Lung (tissue), 12 donors: ENCODE data around the gene MALT1. TPM values are rescaled to one million over a fixed set of nuclear protein-coding genes. Genes with fewer than 3 reads are reported as not detected.

Source experiments
- ATAC-seq: fragments of 200-7000 bp; cut with Tn5 transposase; one replicate; pipeline ENCODE4 v1.9.1; 2020; ENCODE audit warnings: moderate number of reproducible peaks; ENCODE audit not compliant: insufficient read depth, low FRiP score
- DNase-seq, 3 donors: peaks; one replicate each; pipeline ENCODE4 v3.0.0-alpha.2; 2013 to 2017
- H3K27ac ChIP-seq, 2 donors: one replicate each; pipeline ENCODE4 v1.5.1; 2013; ENCODE audit warnings: mild to moderate bottlenecking in 2 of 2, moderate library complexity in 2 of 2, control low read depth in 1 of 2, inconsistent platforms in 1 of 2, low read depth in 1 of 2, low read length in 1 of 2
- H3K27me3 ChIP-seq, 3 donors: one replicate each; pipeline ENCODE4 v1.5.1; 2013; ENCODE audit warnings: low read length in 2 of 3; ENCODE audit not compliant: control insufficient read depth in 3 of 3, insufficient read depth in 3 of 3
- H3K36me3 ChIP-seq, 4 donors: one replicate each; pipeline ENCODE4 v1.5.1; 2013; ENCODE audit warnings: low read length in 4 of 4, mild to moderate bottlenecking in 1 of 4, moderate library complexity in 1 of 4; ENCODE audit not compliant: control insufficient read depth in 4 of 4, insufficient read depth in 4 of 4
- H3K4me1 ChIP-seq, 5 donors: one replicate each; pipeline ENCODE4 v1.5.1; 2013; ENCODE audit warnings: low read length in 5 of 5, mild to moderate bottlenecking in 2 of 5, moderate library complexity in 1 of 5; ENCODE audit not compliant: control insufficient read depth in 5 of 5, insufficient read depth in 5 of 5
- H3K4me3 ChIP-seq: one replicate; pipeline ENCODE4 v1.5.1; 2013; ENCODE audit warnings: mild to moderate bottlenecking, control low read depth, moderate library complexity
- H3K9ac ChIP-seq, 2 donors: one replicate each; pipeline ENCODE4 v1.5.1; 2013; ENCODE audit warnings: low read length in 2 of 2, control low read depth in 1 of 2; ENCODE audit not compliant: insufficient read depth in 1 of 2
- H3K9me3 ChIP-seq, 4 donors: one replicate each; pipeline ENCODE4 v1.5.1; 2013; ENCODE audit warnings: low read length in 3 of 4, mild to moderate bottlenecking in 1 of 4, moderate library complexity in 1 of 4; ENCODE audit not compliant: control insufficient read depth in 4 of 4, insufficient read depth in 3 of 4
- WGBS, 2 donors: extraction: QIAGEN DNeasy Blood & Tissue Kit; methylation state at CpG; one replicate each; pipeline ENCODE4 v1.1.7; 2013; 5-methylcytosine and 5-hydroxymethylcytosine counted together
- polyA plus RNA-seq, 2 donors: library from polyadenylated mRNA; stranded (reverse); fragments of 200-250 nt; gene quantifications; one replicate each; pipeline ENCODE4 v1.2.1, GENCODE V29; 2013
- total RNA-seq, 2 donors: library from RNA; depleted of rRNA in 1 of 2; stranded (reverse); fragments of >200 nt in 1 of 2; gene quantifications; one replicate each; pipeline ENCODE4 v1.2.1, GENCODE V29; 2014 to 2021
- TF ChIP-seq, protein P1 (sequence below): IDR thresholded peaks from 2 replicates; pipeline ENCODE4 v1.5.1; 2012; ENCODE audit warnings: mild to moderate bottlenecking; ENCODE audit errors: control extremely low read depth, extremely low read depth
- donor health status: control.
- donor health status: control.
- donor health status: Bipolar disorder and iron deficiency.
- donor health status: healthy.
- donor health status: DM: yes; HTN: yes; CAD: no.

MALT1 gene
- total and polyA plus RNA-seq, 4 donors: 6.1 to 35.6 (median 12.9) TPM

DNA sequence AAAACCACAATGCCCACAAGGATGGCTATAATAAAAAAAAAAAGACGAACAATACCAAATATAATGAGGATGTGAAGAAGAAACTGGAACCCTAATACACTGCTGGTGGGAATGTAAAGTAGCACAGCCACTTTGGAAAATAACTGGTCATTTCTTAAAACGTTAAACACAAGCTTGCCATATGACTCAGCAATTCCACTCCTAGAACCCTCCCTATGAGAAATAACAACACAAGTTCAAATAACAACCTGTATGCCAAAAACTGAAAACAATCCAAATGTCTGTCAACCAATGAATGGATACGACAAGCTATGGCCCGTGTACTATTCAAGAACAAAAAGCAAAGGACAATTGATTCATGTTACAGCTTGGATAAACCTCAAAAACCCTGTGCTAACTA lies 35.4 kb upstream of the MALT1 start:
- Histone ChIP-seq H3K4me1 (no peaks in the 10 kb centered on the region), H3K4me3 (no peak overlapping the region), H3K27ac (no peak overlapping the region), H3K36me3 (no peaks in the 10 kb centered on the region), H3K9ac (no peak overlapping the region), H3K9me3 (peaks cover 0 to 2% (median 0%) of the 10 kb centered on the region in 4 donors), H3K27me3 (no peaks in the 10 kb centered on the region)
- WGBS, 2 donors: 35 to 39% methylated on average over 4 of the region's 4 CpGs
- TF ChIP-seq, protein P1, sequence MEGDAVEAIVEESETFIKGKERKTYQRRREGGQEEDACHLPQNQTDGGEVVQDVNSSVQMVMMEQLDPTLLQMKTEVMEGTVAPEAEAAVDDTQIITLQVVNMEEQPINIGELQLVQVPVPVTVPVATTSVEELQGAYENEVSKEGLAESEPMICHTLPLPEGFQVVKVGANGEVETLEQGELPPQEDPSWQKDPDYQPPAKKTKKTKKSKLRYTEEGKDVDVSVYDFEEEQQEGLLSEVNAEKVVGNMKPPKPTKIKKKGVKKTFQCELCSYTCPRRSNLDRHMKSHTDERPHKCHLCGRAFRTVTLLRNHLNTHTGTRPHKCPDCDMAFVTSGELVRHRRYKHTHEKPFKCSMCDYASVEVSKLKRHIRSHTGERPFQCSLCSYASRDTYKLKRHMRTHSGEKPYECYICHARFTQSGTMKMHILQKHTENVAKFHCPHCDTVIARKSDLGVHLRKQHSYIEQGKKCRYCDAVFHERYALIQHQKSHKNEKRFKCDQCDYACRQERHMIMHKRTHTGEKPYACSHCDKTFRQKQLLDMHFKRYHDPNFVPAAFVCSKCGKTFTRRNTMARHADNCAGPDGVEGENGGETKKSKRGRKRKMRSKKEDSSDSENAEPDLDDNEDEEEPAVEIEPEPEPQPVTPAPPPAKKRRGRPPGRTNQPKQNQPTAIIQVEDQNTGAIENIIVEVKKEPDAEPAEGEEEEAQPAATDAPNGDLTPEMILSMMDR: no peak
- DNase-seq: no peak
- no peak for ATAC-seq

DNA sequence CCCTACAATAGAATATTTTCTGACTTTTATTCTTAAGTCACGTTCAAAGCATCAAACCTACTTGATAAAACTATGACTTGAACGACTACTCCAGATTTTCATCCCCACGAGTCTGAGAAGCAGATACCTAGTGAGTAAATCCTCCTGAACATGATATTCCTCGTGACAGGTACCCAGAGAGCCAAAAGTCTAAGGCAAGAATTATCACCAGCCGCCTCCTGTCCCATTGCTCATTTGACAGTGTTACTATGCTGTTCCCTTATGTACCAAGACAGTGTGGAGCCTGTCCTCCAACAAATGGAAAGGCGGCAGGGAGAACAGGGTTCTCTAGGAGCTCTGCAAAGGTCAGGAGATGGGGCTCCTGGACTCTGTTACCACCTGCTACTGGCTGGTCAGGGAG lies 34.1 kb upstream of the MALT1 start:
- H3K36me3 ChIP-seq: no peaks in the 10 kb centered on the region
- TF ChIP-seq, protein P1: no peak
- no peak overlapping the region for H3K27ac ChIP-seq
- H3K9ac ChIP-seq: no peak overlapping the region
- WGBS, 2 donors: 94 to 95% methylated on average over 6 of the region's 6 CpGs
- ATAC-seq (no peak), DNase-seq (no peak)
- H3K9me3 ChIP-seq: peaks cover 0 to 2% (median 0%) of the 10 kb centered on the region in 4 donors
- H3K4me3 ChIP-seq: no peak overlapping the region
- no peaks in the 10 kb centered on the region for H3K4me1 ChIP-seq
- no peaks in the 10 kb centered on the region for H3K27me3 ChIP-seq

DNA sequence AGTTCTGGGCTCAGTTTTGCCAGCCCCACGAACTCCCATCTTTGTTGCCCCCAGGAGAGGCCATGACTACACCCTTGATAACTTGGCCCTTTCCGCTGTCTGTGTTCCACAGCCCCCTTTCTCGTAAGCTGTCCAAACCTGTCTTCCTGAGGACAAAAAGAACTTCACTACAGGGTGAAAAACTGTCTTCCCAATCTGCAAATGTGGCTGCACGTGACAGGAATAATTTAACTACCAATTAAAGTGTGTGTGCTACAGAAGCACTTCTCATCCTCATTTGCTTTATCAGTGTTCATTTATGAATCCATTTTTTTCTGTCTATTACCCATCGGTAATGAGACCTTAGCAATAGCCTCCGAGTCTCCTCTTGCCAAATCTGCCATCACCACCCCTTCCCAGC lies 33.3 kb upstream of the MALT1 start:
- DNase-seq (no peak), ATAC-seq (no peak)
- Histone ChIP-seq H3K27ac (no peak overlapping the region), H3K9me3 (peaks cover 0 to 2% (median 0%) of the 10 kb centered on the region in 4 donors), H3K27me3 (no peaks in the 10 kb centered on the region), H3K36me3 (no peaks in the 10 kb centered on the region), H3K9ac (no peak overlapping the region), H3K4me3 (no peak overlapping the region), H3K4me1 (no peaks in the 10 kb centered on the region)
- WGBS, 2 donors: 89 to 91% methylated on average over 6 of the region's 6 CpGs
- TF ChIP-seq, protein P1: no peak

DNA sequence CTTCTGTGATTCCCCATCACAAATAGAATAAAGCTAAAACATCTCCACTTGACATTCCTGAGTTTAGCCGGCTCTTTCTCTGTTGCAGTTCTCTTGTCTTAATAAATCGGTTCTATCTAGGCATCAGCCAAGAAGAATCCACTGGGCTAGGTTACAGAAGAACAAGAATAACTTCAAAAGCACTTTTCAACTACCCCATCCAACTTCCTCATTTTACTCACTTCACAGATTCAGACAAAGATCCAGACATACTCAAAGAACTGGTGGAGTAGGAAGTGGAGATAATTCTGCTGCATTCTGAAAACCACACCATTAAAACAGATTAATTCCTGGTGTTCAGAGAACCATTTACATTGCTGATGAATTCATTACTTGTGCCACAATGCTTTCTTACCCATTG lies 32.8 kb upstream of the MALT1 start:
- DNase-seq: no peak
- Histone ChIP-seq H3K4me1 (no peaks in the 10 kb centered on the region), H3K27ac (no peak overlapping the region), H3K9ac (no peak overlapping the region), H3K9me3 (peaks cover 0 to 2% (median 0%) of the 10 kb centered on the region in 4 donors), H3K27me3 (no peaks in the 10 kb centered on the region), H3K4me3 (no peak overlapping the region), H3K36me3 (no peaks in the 10 kb centered on the region)
- WGBS, 2 donors: 45 to 51% methylated on average over 2 of the region's 2 CpGs
- no peak for ATAC-seq
- TF ChIP-seq, protein P1: no peak
